ENCODE results near the gene PLD4. TPM values are rescaled to one million over a fixed set of nuclear protein-coding genes. Genes with fewer than 3 reads are reported as not detected.

The PLD4 gene
- total and polyA plus RNA-seq, 9 of the 15 experiments (the other 6 are each of a cell fraction or from before 2014, with no cell fraction given) = 0.18 to 0.24 TPM; not detected in 7

GRCh38 chr14:104882325-104882973 is 42.2 kb upstream of the PLD4 start (continued):
- TF ChIP-seq PRDM10 (IDR thresholded peaks at IDR 0.05; ENCODE audit: partially characterized antibody) (peak; percentile 32), GABPB1 (CRISPR knock-in tag; IDR thresholded peaks at IDR 0.05) (no peak), VEZF1 (CRISPR knock-in tag; IDR thresholded peaks at IDR 0.05) (0 out of 2 replicates have a peak, but pooled peaks have one; percentile 13)
